Activated CD8-positive, alpha-beta memory T cell treated with anti-CD3 and anti-CD28 coated beads, Interleukin-2, amount 50 U/mL, for 1 hour (primary cell): ENCODE results near the gene COX20.
A peak's percentile ranks its signal among the peaks of the same experiment; 100 is the strongest.
"Not testable (repeated sequence)": the region's sequence is repeated elsewhere in the genome, so short reads cannot be mapped to it uniquely, and the experiment has no call there.

Source experiments
- DNase-seq: peaks from one replicate; pipeline ENCODE4 v3.0.0-alpha.2; 2020; ENCODE audit errors: extremely low read depth

Gene COX20, protein sequence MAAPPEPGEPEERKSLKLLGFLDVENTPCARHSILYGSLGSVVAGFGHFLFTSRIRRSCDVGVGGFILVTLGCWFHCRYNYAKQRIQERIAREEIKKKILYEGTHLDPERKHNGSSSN

DNA sequence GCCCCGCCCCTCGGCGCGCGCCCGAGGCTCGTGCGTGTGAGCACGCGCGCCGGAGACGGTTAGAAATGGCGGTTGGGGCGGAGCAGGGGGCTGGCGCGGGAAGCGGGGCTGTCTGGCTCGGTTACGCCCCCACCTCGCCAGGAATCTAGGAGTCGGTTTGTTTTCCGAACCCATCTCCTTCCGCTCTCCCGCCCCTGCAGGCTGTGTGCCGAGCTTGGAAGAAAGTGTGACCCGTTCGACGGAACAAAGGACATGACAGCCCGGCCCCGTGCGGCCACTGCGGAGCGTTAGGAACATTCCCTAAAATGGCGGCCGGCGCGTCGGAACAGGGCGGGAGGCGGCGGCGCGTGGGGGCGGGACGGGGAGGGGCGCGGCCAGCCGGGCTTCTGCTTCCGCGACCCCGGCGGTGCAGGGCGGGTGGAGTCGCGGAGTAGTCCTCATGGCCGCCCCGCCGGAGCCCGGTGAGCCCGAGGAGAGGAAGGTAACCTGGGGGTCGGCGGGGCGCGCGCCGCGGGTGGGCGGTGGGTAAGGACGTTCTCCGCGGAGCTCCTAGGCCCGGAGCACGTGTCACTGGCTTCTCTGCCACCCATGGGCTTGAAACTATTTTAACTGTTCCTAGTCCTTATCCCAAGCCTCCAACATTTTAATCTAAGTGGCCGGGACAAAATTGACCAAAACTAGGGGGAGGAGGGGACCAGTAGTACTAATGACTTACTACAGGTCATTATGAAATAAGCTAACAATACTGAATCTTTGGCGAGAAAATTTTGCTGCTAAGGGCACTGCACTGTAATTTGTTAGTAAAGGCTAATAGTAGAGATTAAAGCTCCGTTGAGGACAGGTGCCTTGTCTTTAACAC is at the start of gene COX20:
TSS of gene COX20 (plus strand) at position 383 of the 859 bp plus-strand sequence. CDS start at position 440, 57 bp downstream.
- peak; percentile 80 for DNase-seq

DNA sequence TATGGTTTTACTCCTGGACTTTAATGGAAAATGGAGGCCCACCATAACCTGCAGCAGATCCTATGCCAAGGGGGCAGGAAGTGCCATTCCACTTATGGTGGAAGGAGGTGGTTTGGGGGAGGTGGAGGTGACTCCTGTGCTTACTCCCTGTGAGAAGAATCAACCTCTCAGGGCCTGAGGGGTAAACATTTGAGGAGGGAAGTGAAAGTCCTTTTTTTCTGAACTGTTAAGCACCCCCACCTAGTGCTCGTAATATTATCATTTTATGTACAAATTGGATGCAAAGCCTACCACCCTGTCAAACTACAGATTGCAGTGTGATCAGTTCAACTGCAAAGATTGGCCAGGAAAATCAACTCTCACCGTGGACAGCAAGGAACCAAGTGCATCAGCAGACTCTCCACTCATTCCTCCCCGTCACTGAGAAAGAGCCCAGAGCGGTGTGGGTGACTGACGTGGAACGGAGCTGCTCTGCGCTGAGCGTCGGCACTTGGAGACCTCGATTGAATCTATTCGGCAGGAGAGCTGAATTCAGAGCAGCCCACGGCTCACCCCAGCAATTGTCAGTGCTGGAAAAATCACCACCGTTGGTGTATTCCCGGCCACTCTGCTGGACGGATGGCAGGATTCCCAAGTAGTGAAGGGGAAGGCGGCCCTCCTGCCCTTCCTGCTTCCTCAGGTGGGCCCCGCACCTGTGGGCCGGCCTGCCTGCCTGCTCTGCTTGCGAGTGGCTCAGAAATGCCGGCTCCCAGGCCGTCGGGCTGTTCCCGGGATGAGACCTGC is 46.8 kb upstream of the COX20 start:
- no peak for DNase-seq

DNA sequence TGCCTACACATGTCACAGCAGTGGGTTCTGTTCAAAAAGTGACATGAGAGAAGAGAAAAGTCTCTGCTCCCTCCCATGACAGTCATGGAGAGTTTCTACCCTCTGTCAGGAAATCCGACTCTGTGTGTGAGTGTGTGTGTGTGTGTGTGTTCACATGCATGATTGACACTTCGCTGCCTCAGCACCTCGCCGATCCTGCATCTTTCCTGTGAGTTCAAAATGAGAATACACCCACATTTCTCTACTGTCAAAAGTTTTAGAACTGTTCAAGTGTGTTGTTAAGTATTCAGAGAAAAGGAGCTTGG is 46.2 kb upstream of the COX20 start:
- no peak for DNase-seq

DNA sequence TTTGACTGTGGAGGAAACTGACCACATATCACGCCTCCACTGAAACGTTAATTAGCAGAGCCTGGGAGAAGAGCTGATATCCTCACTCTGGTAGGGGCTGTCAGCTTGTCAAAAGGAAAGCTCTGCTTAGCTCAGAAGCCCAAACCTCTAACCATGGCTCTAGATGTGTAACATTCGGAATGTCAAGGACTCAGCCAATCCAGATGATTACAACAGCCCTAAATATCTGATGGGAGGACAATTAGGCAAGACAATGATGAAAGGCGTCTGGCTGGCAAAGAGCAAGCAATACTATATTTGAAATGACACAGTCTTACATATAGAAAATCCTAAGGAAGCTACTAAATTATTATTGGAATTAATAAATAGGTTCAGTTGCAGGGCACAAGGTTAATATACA is 45.7 kb upstream of the COX20 start:
- no peak for DNase-seq

DNA sequence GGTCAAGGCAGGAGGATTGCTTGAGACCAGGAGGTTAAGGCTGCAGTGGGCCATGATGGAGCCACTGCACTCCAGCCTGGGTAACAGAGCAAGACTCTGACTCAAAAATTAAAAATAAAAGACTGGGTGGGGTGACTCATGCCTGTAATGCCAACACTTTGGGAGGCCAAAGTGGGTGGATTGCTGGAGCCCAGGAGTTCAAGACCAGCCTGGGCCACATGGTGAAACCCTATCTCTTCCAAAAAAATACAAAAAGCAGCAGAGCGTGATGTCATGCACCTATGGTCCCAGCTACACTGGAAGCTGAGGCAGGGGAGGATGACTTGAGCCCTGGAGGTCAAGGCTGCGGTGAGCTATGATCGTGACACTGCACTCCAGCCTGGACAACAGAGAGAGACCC is 44.4 kb upstream of the COX20 start:
- DNase-seq: no peak

DNA sequence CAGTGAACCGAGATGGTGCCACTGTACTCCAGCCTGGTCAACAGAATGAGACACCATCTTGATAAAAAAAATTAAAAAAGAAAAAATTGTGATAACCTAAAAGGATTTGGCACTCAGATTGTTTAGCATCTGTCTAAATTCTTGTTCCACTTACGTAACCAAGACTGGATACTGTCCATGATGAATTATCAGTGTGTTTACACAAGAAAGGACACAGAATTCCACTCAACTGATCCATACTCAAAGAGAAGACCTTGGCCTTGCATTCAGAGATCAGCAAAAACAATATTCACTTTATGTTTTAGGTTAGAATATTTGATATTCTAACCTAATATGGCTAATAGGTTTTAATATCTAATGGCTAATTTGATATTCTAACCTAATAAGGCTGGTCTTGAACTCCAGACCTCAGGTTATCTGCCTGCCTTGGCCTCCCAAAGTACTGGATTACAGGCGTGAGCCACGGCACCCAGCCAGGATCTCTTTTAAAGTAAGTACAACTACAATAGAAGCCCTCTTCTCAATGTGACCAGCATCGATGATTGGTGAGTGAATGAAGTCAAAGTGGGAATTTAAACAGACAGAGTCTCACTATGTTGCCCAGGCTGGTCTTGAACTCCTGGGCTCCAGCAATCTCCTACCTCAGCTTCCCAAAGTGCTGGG is 43.1 kb upstream of the COX20 start:
- DNase-seq: no peak

DNA sequence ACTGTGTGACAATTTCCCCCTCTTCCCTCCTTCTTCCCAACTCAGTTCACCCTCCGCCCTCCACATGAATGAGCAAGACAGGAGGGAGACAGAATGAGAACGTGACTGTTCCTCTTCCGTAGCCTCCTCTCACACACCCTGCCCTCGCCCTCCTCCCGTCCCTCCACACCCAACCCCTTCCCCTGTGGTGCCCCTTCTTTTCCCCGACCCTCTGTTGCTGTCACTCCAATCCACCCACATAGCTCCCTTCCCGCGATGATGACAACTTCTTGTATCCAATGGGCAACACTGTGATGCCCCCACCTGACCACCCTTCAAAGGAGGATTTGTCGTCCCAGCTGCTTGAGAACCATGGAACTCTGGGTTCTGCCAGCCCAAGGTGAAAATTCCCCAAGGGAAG is 41.4 kb upstream of the COX20 start:
- DNase-seq: no peak

DNA sequence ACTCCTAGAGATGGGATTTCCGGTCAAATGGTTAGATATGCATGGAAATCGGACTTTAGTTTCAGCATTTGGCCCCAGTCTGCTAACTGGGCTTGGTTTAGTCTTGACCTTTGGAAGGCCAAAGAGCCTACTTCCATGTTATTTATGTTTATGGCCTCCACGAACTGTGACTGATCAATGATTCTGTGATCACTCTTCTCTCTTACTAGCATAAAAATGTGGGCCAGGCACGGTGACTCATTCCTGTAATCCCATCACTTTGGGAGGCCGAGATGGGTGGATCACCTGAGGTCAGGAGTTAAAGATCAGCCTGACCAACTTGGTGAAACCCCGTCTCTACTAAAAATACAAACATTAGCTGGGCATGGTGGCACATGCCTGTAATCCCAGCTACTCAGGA is 40.9 kb upstream of the COX20 start:
- not testable (repeated sequence) for DNase-seq

DNA sequence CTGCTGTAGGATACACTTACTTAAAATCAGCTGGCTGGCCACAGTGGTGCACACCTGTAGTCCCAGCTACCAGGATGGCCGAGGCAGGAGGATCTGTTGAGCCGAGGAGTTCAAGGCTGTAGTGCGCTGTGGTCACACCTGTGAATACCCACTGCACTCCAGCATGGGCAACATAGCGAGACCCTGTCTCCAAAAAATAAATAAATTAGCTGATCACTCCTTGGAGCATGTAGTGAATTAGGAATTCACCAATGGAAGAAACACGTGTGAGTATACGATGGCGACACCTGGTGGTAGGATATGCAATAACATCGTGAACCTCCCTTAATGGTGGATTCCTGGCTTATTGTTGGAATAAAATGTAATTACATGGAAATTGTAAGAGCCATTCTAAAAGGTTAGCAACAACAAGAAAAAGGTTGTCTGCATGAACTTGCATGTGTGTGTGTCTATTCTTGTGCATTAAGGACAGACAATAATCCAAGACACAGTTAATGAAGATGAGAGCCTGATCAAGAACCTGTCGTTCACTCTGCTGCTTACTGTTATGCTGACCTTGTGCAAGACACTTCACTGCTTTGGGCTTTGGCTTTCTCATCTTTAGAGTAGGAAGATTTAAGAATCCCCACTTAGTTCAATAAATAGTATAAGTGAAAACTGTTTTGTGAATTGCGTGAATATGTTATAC is 38.6 kb upstream of the COX20 start:
- DNase-seq: no peak

DNA sequence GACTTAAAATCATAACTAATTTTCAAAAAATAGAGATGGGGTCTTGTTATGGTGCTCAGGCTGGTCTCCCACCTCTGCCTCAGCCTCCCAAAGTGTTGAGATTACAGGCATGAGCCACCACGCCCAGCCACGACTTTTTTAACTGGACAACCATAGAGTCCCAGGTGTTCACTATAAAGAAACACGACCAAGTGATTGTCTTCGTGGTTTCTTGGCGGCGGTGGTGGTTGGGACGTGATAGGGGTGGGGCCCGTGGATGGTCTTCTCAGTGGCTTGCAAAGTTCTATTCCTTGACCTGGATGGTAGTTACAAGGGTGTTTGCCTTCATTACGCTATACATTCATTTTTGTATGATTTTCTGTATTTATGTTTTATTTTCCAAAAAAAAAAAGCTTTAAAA is 34.6 kb upstream of the COX20 start:
- no peak for DNase-seq

DNA sequence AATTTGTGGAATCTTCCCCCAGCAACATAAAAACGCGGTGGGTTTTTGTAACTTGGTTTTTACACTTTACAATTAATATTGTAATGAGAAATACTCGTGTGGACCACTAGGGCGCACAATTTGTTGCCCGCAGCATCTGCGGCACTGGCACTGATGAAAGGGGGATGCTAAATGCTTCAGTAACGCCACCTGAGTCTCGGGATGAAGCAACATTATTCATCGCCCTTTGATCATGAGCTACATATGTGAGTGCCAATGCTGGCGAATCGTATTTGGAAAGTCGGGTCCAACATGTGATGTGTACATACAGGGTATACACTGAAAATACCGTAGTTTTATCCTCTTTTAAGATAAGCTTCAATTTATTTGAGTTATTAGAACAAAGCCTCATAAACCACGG is 34.2 kb upstream of the COX20 start:
- peak; percentile 36 for DNase-seq

DNA sequence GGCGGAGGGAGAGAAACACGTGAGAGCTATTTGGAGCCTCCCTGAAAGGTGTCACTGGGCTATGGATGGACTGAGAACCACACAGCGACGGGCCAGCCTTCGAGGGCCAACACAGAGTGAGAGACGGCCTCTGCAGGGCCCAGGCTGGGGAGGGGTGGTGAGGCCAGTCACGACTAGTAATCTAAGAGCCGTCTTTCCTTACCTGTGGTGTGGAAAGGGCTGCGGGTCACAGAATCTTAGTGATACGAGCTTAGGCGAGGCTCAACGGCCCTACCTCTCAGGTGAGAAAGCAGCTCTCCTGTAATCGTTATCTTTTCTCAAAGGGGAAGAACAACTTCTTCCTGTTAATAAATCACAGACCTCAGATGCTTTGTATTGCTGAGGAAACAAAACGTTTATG is 33.4 kb upstream of the COX20 start:
- DNase-seq: no peak

DNA sequence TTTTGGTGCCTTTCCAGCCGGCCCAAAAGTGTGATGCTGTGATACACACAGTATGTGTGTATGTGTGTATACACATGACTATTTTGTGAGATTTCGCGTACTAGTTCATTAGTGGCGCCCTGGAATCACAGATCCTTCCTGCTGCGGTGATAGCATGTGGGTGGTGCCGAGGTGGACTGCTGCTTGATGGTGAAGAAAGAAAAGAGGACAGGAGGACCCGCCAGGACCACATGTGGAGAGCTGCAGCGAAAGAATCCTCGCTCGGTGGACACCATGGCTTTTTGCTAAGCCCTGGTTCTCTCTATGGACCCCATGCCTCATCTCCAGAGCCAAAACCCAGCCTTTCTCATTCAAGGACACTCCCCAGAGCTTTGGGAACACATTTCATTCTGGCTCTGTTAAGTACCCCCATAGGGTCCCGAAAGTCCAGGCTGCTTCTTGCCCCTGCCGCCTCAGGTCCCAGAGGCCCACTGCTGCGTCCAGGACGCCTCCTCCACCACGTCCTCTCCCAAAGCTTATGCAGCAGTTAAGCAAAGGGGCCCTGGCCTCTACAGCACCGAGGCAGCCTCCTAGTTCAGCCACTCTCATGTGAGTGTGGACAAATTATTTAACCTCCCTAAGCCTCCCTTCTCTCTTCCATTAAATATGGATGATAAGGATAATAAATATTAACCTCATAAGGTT is 32.8 kb upstream of the COX20 start:
- no peak for DNase-seq

DNA sequence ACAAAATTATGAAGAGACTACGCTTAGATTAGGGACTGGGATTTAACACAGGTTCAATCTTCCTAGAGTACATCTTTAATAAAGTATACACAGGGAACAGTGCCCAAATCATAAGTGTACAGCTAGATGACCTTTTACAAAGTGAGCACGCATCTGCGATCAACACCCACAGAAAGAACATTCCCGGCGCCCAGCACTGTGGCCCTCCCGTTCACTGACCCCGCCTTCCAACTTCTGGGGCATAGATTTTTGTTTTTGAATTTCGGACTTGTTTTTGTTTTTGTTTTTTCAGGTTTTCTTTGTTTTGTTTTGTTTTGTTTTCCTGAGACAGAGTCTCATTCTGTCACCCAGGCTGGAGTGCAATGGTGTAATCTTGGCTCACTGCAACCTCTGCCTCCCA is 30.6 kb upstream of the COX20 start:
- no peak for DNase-seq

DNA sequence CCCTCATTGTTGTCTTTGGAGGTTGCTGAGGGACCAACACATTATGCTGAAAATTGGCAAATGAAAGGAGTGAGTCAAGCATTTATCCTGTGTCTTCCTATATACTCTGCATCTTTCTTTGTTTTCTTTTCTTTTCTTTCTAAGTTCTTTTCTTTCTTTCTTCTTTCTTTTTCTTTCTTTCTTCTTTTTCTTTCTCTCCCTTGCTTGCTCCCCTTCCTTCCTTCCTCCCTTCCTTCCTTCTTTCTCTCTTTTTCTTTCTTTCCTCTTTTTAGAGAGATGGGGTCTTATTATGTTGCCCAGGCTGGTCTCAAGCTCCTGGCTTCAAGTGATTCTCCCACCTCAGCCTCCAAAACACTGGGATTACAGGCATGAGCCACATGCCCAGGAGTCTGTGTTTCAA is 28.3 kb upstream of the COX20 start:
- DNase-seq: no peak

DNA sequence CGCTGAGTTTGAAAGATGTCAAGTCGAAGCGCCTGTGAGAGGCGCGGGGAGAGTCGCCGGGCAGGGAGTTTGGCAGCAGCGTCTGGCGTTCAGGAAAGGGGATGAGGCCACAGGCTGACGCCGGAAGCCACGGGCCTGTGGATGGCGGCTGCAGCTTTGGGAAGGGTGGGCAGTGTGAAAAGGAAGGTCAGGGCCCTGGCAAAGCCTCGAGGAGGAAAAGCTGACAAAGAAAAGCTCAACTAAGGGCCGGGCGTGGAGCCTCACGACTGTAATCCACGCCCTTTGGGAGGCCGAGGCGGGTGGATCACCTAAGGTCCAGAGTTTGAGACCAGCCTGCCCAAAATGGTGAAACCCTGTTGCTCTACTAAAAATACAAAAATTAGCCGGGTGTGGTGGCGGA is 25.2 kb upstream of the COX20 start:
- DNase-seq: no peak

DNA sequence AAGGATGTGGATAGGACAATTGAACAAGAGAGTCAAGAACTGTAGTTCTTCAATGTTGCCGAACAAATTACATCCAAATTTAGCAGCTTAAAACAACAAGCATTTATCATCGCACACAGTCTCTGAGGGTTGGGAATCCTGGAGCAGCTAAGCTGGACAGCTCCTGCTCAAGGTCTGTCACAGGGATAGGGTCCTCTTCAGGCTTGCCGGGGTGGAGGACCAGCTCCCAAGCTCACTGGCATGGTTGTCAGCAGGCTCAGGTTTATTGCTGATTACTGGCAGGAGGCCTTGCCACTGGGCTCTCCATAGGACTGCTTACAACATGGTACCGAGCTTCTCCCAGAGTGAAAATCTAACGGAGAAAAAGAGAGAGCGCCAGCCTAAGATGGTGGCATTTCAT is 22.1 kb upstream of the COX20 start:
- DNase-seq: no peak

DNA sequence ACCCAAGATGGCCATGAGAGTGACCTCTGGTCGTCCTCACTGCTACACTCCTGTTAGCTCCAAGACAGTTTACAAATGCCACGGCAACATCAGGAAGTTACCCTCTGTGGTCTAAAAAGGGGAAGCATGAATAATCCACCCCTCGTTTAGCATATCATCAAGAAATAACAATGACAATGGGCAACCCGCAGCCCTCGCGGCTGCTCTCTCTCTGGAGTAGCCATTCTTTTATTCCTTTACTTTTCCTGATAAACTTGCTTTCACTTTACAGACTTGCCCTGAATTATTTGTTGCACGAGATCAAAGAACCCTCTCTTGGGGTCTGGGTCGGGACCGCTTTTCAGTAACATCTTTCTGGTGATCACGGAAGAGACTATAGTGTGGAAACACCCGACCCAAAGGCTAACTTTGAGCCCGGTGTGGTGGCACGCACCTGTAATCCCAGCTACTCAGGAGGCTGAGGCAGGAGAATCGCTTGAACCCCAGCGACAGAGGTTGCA is 19.8 kb upstream of the COX20 start:
- DNase-seq: no peak

DNA sequence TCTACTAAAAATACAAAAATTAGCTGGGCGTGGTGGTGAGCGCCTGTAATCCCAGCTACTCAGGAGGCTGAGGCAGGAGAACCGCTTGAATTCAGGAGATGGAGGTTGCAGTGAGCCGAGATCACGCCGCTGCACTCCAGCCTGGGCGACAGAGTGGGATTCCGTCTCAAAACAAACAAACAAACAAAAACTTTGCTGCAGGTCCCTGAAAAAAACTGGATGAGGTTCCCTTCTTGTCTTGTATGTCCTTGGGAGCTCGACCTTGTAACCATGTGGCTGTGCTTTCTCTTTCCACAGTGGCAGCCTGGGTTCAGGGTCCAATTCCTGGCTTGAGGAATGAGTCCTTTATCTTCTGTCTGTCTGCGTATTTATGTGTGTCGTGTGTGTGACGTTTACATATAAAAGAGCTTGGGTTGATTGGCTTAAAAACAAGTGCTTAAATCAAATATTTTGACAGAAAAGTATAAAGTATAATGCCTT is 18.0 kb upstream of the COX20 start:
- DNase-seq: no peak

DNA sequence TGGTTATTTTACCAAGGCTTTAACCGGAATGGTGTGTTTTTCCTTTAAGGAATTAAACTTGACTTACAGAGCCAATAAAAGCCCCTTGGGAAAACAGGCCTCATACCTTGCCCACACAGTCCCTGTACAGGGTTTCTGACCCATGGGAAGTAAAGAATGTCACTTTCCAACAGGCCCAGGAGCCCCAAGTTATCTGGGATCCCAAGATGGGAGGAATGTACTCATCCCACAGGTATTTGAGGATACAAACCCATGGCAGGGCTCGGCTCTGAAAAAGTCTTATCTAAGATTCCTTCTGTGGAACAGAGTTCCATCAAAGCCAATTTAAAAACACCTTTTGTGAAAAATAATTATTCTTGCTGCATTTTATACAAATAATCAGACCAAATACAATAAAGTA is 15.3 kb upstream of the COX20 start:
- no peak for DNase-seq

DNA sequence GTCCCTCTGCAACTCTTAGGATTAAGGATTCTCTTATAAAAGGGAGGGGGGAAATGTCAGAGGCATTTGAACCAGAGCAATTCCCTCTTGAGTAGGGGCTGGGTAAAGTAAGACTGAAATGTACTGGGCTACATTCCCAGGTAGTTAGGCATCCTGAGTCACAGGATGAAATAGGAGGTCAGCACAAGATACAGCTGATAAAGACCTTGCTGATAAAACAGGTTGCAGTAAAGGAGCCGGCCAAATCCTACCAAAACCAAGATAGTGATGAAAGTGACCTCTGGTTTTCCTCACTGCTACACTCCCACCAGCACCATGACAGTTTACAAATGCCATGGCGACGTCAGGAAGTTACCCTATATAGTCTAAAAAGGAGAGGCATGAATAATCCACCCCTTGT is 14.3 kb upstream of the COX20 start:
- no peak for DNase-seq
